Heart left ventricle (tissue), 16 donors: Measurements from ENCODE around the gene SUB1. TPM values are rescaled to one million over a fixed set of nuclear protein-coding genes. Genes with fewer than 3 reads are reported as not detected.
"Not testable (repeated sequence)": the region's sequence is repeated elsewhere in the genome, so short reads cannot be mapped to it uniquely, and the experiment has no call there.

ENCODE experiments used
- ATAC-seq, 4 donors: fragments of 200-7000 bp; cut with Tn5 transposase; one replicate each; pipeline ENCODE4 v1.9.1; 2020 to 2022; ENCODE audit warnings: moderate library complexity in 4 of 4, mild to moderate bottlenecking in 3 of 4, moderate number of reproducible peaks in 1 of 4
- DNase-seq, 5 donors: peaks; one replicate each; pipeline ENCODE4 v3.0.0-alpha.2; 2020
- H3K27ac ChIP-seq, 12 donors: fragments of 200-600 bp; sonication (generic) in 4 of 12; one replicate each; pipeline versions ENCODE4 v1.5.0 to v1.8.0; 2016 to 2022; ENCODE audit warnings: mild to moderate bottlenecking in 2 of 12
- H3K27me3 ChIP-seq, 9 donors: fragments of 200-600 bp; sonication (generic) in 2 of 9; one replicate each; pipeline versions ENCODE4 v1.5.1 to v1.8.0; 2016 to 2022; ENCODE audit warnings: mild to moderate bottlenecking in 3 of 9
- H3K36me3 ChIP-seq, 9 donors: fragments of 200-600 bp; sonication (generic) in 2 of 9; one replicate each; pipeline versions ENCODE4 v1.5.0 to v1.8.0; 2018 to 2022; ENCODE audit warnings: mild to moderate bottlenecking in 2 of 9
- H3K4me1 ChIP-seq, 12 donors: fragments of 200-600 bp; sonication (generic) in 4 of 12; one replicate each; pipeline versions ENCODE4 v1.5.0 to v1.8.0; 2016 to 2022; ENCODE audit warnings: mild to moderate bottlenecking in 3 of 12
- H3K4me3 ChIP-seq, 12 donors: fragments of 200-600 bp; sonication (generic) in 4 of 12; one replicate each; pipeline versions ENCODE4 v1.5.0 to v1.8.0; 2017 to 2022; ENCODE audit warnings: mild to moderate bottlenecking in 9 of 12, moderate library complexity in 4 of 12
- H3K9me3 ChIP-seq, 12 donors: fragments of 200-600 bp; sonication (generic) in 4 of 12; one replicate each; pipeline versions ENCODE4 v1.5.0 to v1.8.0; 2016 to 2022; ENCODE audit warnings: mild to moderate bottlenecking in 1 of 12
- POLR2A ChIP-seq, 2 donors: fragments of 450-650 bp; IDR thresholded peaks; one replicate each; pipeline ENCODE4 v1.6.1; 2017; ENCODE audit warnings: antibody characterized with exemption in 2 of 2, mild to moderate bottlenecking in 2 of 2, moderate library complexity in 2 of 2
- WGBS, 4 donors: extraction: QIAGEN DNeasy Blood & Tissue Kit in 2 of 4; methylation state at CpG; one replicate each; pipeline versions ENCODE4 v1.1.5 to v1.1.7; 2013 to 2018; 5-methylcytosine and 5-hydroxymethylcytosine counted together
- intact Hi-C, 10 donors: fragments of 100-400 bp; cut with DNase I; formaldehyde crosslinking; loops; one replicate each; pipeline versions ENCODE4 v1.11.1 to v1.14.2; 2022
- polyA plus RNA-seq, 2 donors: library from polyadenylated mRNA; stranded (reverse); fragments of 200-250 nt; gene quantifications; one replicate each; pipeline ENCODE4 v1.2.3, GENCODE V29; 2013
- total RNA-seq, 9 donors: library from RNA; depleted of rRNA in 2 of 9; stranded (reverse); fragments of >200 nt in 2 of 9; fragmentation: NEBNext Ultra II Directional in 3 of 9; extraction: Animal tissue kit (Norgen Biotek cat#: 25700) in 3 of 9; gene quantifications; one replicate each; pipeline versions ENCODE4 v1.1.0 to v1.2.4, GENCODE V29; 2016 to 2023
- TF ChIP-seq, protein P1 (sequence below), 12 donors: fragments of 200-600 bp; sonication (generic) in 4 of 12; IDR thresholded peaks; one replicate each; pipeline versions ENCODE4 v1.5.0 to v1.8.0; 2018 to 2022; ENCODE audit warnings: antibody characterized with exemption in 12 of 12, mild to moderate bottlenecking in 5 of 12
- donor health status: ischemic (EF 13 %, LVEDD 7.1; RV severe dilation, severe dysfunction).
- donor health status: healthy with polysubstance abuse.
- donor health status: DM: no; HTN: yes; CAD: no.
- donor health status: DM: no; HTN: no; CAD: no.
- donor health status: ischemic (EF 25% LVEDD 6.9; RV normal size, moderate dysfunction).
- donor health status: ischemic (EF 25% LVEDD 5.7; RV mildly dilated, moderate dysfunction).
- donor health status: healthy.
- donor health status: DM: yes; HTN: yes; CAD: no.
- donor health status: ischemic (EF 35%, LVEDD 5.7; RV mildly dilated, moderate dysfunction).
- donor health status: nonischemic (EF 11% LVEDD 7.7; RV severe dilation, severe dysfunction).
- donor health status: DM: yes; HTN: yes; CAD: no.
- donor health status: PGD.
- donor health status: ischemic (EF 29% LVEDD 5.4; RV normal size, mild dysfunction).
- donor health status: nonischemic (EF 23%, LVEDD 6.1; RV moderate dilation, normal function).

SUB1 gene
- total and polyA plus RNA-seq, 11 donors, result 118 to 244 (median 187) TPM

DNA sequence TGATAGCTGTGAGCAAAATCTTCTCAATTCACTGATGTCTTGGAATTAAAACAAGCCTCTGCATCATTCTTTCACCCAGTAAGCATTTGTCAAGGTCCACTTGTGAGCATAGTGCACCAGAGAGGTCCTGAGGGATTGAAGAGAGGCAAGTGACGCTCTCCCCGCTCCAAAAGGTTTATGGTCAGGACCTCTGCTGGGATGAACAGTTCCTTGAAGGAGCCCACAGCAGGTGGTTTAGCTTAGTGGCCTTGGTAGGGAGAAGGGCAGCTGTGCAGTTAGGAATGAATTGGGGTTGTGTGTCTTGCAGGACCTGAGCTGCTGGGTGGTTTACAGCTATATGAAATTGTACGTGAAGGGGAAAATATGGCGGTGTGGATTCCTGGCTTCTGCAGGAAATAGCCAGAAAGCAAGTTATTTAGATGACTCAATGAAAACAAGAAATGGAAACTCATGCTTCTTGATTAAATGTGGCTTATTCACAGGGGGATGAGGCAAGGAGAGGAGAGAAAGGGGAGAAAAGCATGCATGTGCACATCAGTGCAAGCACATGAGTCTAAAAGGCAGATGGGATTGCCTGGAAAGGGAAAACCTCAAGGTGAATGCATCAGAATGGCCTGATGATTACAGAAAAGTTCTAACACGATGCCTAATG is 42.0 kb downstream of the SUB1 start:
- Histone ChIP-seq H3K36me3 (no peaks in the 10 kb centered on the region), H3K27ac (peak overlapping the region in 2 of 12 donors; percentile 22 to 56), H3K27me3 (no peaks in the 10 kb centered on the region), H3K4me3 (no peak overlapping the region), H3K9me3 (no peaks in the 10 kb centered on the region), H3K4me1 (peaks cover 0 to 13% (median 4%) of the 10 kb centered on the region in 12 donors)
- DNase-seq, result no peak
- TF ChIP-seq POLR2A (IDR thresholded peaks at IDR 0.05), result no peak
- TF ChIP-seq, protein P1, sequence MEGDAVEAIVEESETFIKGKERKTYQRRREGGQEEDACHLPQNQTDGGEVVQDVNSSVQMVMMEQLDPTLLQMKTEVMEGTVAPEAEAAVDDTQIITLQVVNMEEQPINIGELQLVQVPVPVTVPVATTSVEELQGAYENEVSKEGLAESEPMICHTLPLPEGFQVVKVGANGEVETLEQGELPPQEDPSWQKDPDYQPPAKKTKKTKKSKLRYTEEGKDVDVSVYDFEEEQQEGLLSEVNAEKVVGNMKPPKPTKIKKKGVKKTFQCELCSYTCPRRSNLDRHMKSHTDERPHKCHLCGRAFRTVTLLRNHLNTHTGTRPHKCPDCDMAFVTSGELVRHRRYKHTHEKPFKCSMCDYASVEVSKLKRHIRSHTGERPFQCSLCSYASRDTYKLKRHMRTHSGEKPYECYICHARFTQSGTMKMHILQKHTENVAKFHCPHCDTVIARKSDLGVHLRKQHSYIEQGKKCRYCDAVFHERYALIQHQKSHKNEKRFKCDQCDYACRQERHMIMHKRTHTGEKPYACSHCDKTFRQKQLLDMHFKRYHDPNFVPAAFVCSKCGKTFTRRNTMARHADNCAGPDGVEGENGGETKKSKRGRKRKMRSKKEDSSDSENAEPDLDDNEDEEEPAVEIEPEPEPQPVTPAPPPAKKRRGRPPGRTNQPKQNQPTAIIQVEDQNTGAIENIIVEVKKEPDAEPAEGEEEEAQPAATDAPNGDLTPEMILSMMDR (IDR thresholded peaks at IDR 0.05), result no peak
- intact Hi-C loops, result no loop called here
- 86 to 94% (median 91%) methylated on average over 5 of the region's 5 CpGs for whole genome bisulfite sequencing, 4 donors
- ATAC-seq, result no peak

DNA sequence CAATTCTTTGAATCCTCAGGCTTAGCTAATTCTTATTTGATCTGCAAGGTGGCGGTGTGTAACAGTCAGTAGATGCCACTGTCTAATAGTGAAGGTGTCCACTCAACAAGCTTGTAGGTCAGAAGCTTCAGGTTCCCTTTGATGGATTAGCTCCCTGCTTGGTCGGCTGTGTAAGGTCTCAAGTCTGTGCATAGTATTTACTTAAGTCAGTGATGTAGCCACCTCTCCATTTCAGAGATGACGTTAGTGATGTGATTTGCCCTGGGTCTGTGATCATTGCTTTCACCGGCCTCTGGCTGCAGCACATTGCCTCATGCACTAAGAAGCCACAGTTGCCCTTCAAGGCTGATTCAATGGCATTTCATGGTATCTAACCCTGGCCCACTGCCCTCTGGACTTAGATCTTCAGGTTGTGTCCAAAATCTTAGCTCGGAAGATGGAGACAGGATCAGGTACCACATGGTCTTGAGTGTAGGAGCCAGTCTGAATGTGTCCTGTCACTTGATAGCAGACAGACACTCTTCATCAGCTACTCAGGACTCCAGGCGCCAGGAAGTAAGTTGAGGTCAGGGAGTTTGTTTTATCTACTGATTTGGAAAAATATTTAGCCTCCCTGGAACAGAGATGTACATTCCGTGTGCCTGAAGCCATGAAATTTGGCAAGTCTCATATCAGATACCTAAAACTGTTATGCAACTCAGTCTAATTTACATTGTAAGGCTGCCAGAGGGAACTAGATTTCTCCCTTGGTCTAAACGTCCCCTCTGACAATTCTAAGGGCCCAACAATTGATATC is 42.9 kb downstream of the SUB1 start:
- DNase-seq (peak in 3 of 5 donors; percentile 26 to 37 (median 29)), ATAC-seq (peak; percentile 60 to 81 (median 72))
- intact Hi-C loops, result no loop called here
- Histone ChIP-seq H3K4me1 (peaks cover 0 to 13% (median 4%) of the 10 kb centered on the region in 12 donors), H3K27me3 (no peaks in the 10 kb centered on the region), H3K27ac (peak overlapping the region in 4 of 12 donors; percentile 8 to 56 (median 22)), H3K9me3 (no peaks in the 10 kb centered on the region), H3K36me3 (no peaks in the 10 kb centered on the region), H3K4me3 (no peak overlapping the region)
- 42 to 44% (median 43%) methylated on average over 8 of the region's 8 CpGs for WGBS, 4 donors
- TF ChIP-seq, protein P1 (IDR thresholded peaks at IDR 0.05), result no peak
- no peak for TF ChIP-seq POLR2A (IDR thresholded peaks at IDR 0.05)

DNA sequence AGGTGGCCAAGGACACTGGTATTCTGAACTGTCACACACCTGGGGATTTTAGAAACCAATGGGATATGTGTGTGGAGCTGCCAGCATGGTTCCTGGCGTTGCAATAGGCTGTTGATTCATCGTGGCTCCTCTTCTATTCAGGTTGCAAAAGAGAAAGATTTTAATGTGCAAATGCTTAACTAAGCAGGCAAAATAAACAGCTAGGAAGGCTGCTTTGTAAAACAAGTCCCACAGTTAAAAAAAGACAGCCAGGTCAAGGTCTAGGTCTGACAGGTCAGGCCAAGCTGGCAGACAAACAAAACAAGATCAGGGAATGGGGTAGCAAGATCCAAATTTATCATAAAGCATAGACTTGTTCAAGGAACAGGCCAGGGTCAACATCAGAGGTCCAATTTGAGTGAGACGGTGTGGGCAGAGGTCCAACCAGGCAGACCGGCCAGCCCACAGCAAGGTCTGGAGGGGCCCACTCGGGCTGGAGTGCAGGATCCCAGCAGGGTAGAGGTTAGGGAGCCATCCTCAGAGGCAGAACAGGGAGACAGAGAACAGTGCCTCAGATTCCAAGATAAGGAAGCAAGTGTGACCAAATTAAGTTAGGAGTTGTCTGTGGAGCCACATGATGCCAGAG is 45.6 kb downstream of the SUB1 start:
- Histone ChIP-seq H3K27ac (no peak overlapping the region), H3K4me1 (peaks cover 0 to 13% (median 4%) of the 10 kb centered on the region in 12 donors), H3K9me3 (no peaks in the 10 kb centered on the region), H3K4me3 (no peak overlapping the region), H3K27me3 (no peaks in the 10 kb centered on the region), H3K36me3 (no peaks in the 10 kb centered on the region)
- DNase-seq (no peak), ATAC-seq (no peak)
- intact Hi-C loops, result no loop called here
- 72 to 78% (median 76%) methylated on average over 5 of the region's 5 CpGs for WGBS, 4 donors
- TF ChIP-seq, protein P1 (IDR thresholded peaks at IDR 0.05), result no peak
- TF ChIP-seq POLR2A (IDR thresholded peaks at IDR 0.05), result no peak

DNA sequence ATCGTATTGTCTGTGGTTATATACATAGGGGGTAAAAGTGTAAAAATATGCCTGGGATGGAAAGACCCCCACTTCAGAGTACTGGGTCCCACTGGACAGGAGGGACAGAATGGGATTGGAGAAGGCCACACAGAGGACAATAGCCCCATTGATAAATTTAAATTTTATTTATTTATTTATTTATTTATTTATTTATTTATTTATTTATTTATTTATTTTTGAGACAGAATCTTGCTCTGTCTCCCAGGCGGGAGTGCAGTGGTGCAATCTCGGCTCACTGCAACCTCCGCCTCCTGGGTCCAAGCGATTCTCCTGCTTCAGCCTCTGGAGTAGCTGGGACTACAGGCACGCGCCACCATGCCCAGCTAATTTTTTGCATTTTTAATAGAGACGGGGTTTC is 47.7 kb downstream of the SUB1 start:
- H3K27me3 ChIP-seq, intact Hi-C loops, H3K9me3 ChIP-seq, H3K36me3 ChIP-seq, H3K27ac ChIP-seq, ATAC-seq, H3K4me3 ChIP-seq, DNase-seq: not testable (repeated sequence)
- 92 to 97% (median 94%) methylated on average over 8 of the region's 8 CpGs for WGBS, 4 donors
- H3K4me1 ChIP-seq, result peaks cover 0 to 11% (median 2%) of the 10 kb centered on the region in 12 donors
